GM18511 (cell line): Measurements from ENCODE around the gene RBBP4.
"Not testable (repeated sequence)": the region's sequence is repeated elsewhere in the genome, so short reads cannot be mapped to it uniquely, and the experiment has no call there.

Experiments
- ATAC-seq: cut with Tn5 transposase; IDR thresholded peaks from one replicate; pipeline ENCODE4 v1.9.1; 2021; ENCODE audit warnings: mild to moderate bottlenecking, moderate library complexity; ENCODE audit not compliant: unreplicated experiment

The RBBP4 gene

DNA sequence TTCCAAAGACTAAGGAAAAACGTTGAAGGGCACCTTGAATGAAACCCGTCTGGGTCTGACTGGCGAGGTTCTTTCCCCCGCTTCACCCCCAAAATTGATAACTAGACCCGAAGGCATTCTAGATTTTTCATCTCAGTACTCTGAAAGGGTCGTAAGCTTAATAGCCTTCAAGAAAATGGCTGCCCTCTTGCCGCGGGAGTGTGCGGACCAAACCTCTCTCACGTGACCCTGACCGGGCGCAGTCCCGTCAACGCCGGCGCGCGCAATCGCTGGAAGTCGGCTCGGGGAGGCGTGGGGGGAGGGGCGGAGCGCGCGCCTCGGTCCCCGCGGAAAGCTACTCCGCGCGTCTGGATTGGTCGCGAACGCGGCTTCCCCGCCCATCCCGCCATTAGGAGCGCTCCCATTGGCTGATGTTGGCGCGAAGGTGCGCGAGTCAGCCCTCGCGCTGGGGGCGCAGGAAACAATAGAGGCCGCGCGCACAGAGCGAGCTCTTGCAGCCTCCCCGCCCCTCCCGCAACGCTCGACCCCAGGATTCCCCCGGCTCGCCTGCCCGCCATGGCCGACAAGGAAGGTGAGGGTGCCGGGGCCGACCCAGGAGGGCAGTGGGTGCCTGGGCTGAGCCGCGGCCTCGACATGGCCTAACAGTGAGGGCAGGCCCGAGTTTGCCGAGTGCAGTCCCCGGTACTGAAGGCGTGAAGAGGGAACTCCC lies at the start of gene RBBP4:
Gene RBBP4 (plus strand): TSS at position 457 of the 709 bp plus-strand sequence. CDS start 99 bp downstream, at position 556.
- peak; percentile 81 for ATAC-seq

DNA sequence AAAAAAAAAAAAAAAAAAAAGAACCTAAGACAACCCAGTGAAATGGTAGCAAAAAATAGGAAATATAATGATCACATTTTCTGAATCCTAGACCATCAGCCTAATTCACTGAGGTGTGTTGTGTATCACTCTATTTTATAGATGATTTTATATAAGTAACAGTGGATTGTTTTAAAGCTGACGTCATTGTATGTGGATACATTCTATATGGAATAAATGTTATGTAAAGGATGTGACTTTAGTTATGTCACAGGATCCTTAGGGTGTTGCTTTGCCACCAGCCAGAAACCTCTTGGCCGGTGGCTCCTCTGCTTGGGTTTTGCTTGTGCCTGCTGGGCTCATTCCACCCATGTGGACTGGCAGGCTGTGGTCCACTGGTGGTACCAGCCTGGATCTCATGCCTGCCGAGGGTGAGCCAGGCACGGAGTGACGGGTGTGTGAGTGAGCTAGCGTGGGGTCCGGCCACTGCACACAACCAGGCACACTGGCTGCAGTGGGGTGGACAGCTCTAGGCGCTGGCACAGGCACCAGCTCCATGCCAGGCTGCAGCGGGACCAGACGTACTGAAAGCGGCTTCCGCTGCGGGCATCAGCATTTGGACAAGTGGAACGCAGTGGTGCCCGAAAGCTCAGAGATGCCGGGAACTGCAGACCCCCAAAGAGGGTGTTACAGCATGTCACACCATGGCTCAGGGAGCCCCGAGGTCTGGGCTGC lies 45.1 kb upstream of the RBBP4 start:
- ATAC-seq, result no peak

DNA sequence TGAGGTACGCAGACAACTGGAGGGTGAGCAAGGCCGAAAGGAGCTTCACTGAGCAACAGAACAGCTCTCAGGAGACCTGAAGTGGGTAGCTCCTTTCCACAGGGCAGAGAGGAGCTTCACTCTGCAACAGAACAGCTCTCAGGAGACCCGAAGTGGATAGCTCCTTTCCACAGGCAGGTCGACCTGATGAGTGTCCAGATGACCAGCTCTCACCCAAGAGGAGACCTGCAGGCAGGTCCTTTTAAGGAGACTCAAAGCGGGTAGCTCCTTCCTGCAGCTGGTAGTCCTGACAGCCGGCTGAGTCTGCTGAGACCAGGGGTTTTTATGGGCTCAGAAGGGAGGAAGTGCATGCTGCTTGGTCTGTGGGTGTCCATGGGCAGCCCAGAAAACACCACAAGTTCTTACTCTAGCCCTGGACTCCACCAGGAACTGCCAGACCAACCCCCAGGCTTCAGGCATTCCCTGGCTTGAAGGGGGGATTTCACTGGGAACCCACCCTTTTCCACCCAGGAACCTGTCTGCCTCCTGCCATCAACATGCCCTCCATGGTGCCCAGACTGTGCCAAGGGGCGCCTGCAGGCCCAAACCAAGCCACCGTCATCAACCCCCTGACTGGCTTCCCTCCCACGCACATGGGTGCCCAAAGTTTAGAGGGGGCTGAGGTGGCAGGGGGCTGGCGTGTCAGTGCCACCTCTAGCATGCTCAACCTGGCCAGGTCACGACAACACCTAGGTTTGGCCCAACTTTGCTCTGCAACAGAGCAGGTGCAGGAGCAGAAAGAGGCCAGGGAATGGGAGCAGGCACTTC lies 44.2 kb upstream of the RBBP4 start:
- no peak for ATAC-seq

DNA sequence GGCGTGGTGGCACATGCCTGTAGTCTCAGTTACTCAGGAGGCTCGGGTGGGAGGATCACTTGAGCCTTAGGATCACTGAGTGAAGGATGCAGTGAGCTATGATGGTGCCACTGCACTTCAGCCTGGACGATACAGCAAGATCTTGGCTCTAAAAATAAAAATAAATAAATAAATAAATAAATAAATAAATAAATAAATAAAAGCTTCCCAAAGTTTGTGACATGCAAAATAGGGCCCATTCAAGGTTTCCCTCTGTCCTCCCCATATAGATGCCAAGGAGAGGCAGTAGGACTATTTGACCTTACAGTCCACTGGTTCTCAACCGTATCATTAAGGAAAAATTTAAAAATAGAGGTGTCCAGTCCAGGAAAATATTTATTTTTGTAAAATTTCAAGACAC lies 41.8 kb upstream of the RBBP4 start:
- ATAC-seq, result no peak

GRCh38 chr1:32611859-32612188 lies 39.2 kb upstream of the RBBP4 start:
- no peak for ATAC-seq

DNA sequence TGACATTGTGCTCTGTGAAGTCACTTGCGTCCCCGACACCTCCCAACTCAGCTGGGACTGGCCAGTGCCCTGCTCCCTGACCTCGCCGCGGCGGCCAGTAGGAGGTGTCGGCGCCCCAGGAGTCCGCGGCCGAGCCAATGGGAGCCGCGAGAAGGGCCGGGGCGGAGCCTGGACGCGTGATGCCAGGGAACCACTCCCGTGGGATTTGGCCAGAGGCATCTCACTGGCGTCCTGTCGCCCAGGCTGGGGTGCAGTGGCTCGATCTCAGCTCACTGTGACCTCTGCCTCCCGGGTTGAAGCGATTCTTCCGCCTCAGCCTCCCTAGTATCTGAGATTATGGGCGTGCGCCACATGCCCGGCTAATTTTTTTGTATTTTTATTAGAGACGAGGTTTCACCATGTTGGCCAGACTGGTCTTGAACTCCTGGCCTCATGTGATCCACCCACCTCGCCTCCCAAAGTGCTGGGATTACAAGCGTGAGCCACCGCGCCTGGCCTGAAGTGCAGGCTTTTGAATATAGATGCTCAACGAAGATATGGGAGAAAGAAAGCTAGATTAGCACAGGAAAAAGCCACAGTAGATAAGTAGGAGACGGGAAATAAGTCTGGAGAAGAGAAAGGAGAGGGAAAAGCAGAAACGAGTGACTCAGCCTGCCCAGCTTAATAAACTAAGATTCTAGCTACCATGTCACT lies 38.7 kb upstream of the RBBP4 start:
- peak; percentile 49 for ATAC-seq

- ATAC-seq, result no peak
Observed at GRCh38 chr1:32613472-32613871, 37.5 kb upstream of the RBBP4 start.

DNA sequence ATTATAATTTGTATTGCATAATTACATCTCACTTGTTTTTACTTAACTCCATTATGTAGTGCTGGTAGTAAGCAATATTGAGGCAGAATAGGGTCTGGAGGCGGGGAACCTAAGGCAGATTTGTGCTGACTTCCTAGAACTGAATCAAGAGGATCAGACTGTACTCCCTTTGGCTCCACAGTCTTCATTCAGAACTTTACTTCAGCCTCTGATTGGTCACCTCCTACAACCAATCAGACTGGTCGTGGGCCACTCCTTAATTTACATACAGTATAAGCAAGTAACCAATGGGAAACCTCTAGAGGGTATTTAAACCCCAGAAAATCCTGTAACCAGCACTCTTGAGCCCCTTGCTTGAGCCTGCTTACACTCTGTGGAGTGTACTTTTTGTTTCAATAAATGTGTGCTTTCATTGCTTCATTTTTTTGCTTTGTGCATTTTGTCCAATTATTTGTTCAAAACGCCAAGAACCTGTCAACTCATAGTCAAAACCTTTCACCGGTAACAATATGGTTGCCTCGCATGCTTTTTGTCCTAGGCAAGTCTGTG lies 32.3 kb upstream of the RBBP4 start:
- ATAC-seq, result no peak

- ATAC-seq, result peak; percentile 80
Observed at GRCh38 chr1:32619701-32620485, 31.1 kb upstream of the RBBP4 start.

- ATAC-seq, result no peak
Observed at GRCh38 chr1:32622205-32622604, 28.8 kb upstream of the RBBP4 start.

DNA sequence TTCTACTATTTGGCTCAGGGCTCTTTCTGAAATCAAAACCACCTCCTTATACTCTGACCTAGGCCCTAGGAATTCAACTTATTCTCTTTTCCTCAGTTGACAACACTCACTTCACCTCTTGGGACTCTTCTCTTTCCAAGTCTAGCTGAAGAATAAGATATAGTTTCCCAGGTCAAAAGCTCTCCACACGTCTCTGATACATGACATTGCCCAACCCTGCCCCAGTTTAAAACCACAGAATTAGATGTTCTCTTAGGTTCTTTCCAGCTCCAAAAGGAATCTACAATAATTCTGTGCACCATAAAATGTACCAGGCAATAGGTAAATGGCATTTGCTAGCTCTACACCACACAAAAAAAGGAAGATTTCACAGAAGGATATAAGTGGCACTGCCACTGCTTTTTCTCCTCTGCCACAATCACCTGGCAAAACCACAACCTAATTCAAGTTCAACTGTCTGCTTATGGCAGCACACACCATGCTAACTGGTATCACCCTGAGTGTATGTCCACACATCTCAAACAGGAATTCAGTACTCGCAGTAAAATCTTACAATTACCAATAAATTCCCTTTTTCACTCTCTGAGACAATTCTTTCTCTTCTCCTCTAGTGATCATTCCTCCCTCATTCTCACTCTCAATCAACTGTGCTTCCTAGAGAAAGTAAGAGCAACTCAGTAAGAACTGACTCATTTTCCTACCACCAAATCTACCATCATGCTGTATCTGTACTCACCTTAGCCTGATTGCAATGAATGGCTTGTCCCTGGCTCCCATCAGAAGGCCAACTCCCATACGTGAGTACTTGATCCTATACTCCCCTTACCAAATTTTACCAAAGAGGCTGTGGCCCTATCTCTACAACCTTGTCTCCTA lies 28.0 kb upstream of the RBBP4 start:
- no peak for ATAC-seq

GRCh38 chr1:32623775-32624174 lies 27.2 kb upstream of the RBBP4 start:
- no peak for ATAC-seq

- no peak for ATAC-seq
Observed at GRCh38 chr1:32626176-32626575, 24.8 kb upstream of the RBBP4 start.

DNA sequence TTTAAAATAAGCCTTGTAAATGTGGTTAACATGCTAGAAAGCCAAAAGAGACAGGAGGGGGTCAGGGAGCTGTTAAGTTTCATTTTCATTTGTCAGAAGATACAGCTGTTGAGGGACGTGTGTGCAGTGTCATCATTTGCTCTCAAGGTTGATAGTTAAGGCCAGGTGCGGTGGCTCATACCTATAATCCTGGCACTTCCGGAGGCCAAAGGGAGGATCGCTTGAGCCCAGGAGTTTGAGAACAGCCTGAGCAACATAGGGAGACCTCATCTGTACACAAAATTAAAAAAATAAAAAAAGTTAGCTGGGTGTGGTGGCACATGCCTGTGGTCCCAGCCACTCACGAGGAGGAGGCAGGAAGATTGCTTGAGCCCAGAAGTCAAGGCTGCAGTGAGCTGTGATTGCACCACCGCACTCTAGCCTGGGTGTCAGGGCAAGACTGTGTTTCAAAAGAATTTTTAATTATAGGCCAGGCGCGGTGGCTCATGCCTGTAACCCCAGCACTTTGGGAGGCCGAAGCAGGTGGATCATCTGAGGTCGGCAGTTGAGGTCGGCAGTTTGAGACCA lies 23.3 kb upstream of the RBBP4 start:
- peak; percentile 78 for ATAC-seq

GRCh38 chr1:32630173-32630572 lies 20.8 kb upstream of the RBBP4 start:
- not testable (repeated sequence) for ATAC-seq

- ATAC-seq, result no peak
Observed at GRCh38 chr1:32632829-32633228, 18.2 kb upstream of the RBBP4 start.

GRCh38 chr1:32635508-32636277 lies 15.3 kb upstream of the RBBP4 start:
- no peak for ATAC-seq
